Kidney epithelial cell (primary cell): ENCODE measurements around the gene NOTUM. TPM values are rescaled to one million over a fixed set of nuclear protein-coding genes. Genes with fewer than 3 reads are reported as not detected.

Source experiments
- DNase-seq: peaks from one replicate; pipeline ENCODE4 v3.0.0-alpha.2; 2010; ENCODE audit warnings: low read depth
- H3K27me3 ChIP-seq: 2 replicates; pipeline ENCODE4 v1.6.0; 2011; ENCODE audit warnings: low read length; ENCODE audit not compliant: control insufficient read depth, insufficient read depth
- H3K36me3 ChIP-seq: 2 replicates; pipeline ENCODE4 v1.5.1; 2011; ENCODE audit warnings: low read length; ENCODE audit not compliant: control insufficient read depth, insufficient read depth
- H3K4me3 ChIP-seq: 2 replicates; pipeline ENCODE4 v1.5.1; 2011; ENCODE audit warnings: low read depth, mild to moderate bottlenecking, control low read depth, low read length
- CTCF ChIP-seq: IDR thresholded peaks from 2 replicates; pipeline ENCODE4 v1.5.1; 2011; ENCODE audit warnings: mild to moderate bottlenecking, moderate library complexity, low read length, control low read depth, inconsistent platforms; ENCODE audit not compliant: insufficient read depth, poor library complexity, severe bottlenecking
- total RNA-seq: library from RNA; depleted of rRNA; stranded (reverse); fragments of >200 nt; gene quantifications from 2 replicates; pipeline ENCODE4 v1.2.3, GENCODE V29; 2015

Gene NOTUM
- total RNA-seq, 1 donor from 2014 or later: 0.17 TPM

- Histone ChIP-seq H3K36me3 (no peaks in the 10 kb centered on the region), H3K27me3 (no peaks in the 10 kb centered on the region), H3K4me3 (no peak overlapping the region)
- no peak for TF ChIP-seq CTCF
- no peak for DNase-seq
Measured at GRCh38 chr17:82001571-82002056, 40.6 kb upstream of the NOTUM start.

GRCh38 chr17:82000803-82001570 lies 40.0 kb upstream of the NOTUM start:
- H3K4me3 ChIP-seq: no peak overlapping the region
- TF ChIP-seq CTCF: no peak
- no peaks in the 10 kb centered on the region for H3K27me3 ChIP-seq
- no peak for DNase-seq
- no peaks in the 10 kb centered on the region for H3K36me3 ChIP-seq

GRCh38 chr17:81999976-82000802 lies 39.2 kb upstream of the NOTUM start:
- Histone ChIP-seq H3K36me3 (no peaks in the 10 kb centered on the region), H3K27me3 (no peaks in the 10 kb centered on the region), H3K4me3 (no peak overlapping the region)
- TF ChIP-seq CTCF: no peak
- no peak for DNase-seq

GRCh38 chr17:81999587-81999975 lies 38.6 kb upstream of the NOTUM start:
- TF ChIP-seq CTCF: no peak
- Histone ChIP-seq H3K4me3 (no peak overlapping the region), H3K27me3 (no peaks in the 10 kb centered on the region), H3K36me3 (no peaks in the 10 kb centered on the region)
- no peak for DNase-seq

GRCh38 chr17:81998691-81999438 lies 37.9 kb upstream of the NOTUM start:
- no peaks in the 10 kb centered on the region for H3K27me3 ChIP-seq
- H3K4me3 ChIP-seq: no peak overlapping the region
- H3K36me3 ChIP-seq: no peaks in the 10 kb centered on the region
- TF ChIP-seq CTCF: no peak
- no peak for DNase-seq
